Mesothelial cell of epicardium (in vitro differentiated cells): ENCODE data around the gene CDK5RAP2. TPM values are rescaled to one million over a fixed set of nuclear protein-coding genes. Genes with fewer than 3 reads are reported as not detected.

Experiments
- DNase-seq, 2 experiments: peaks; one replicate each; pipeline ENCODE4 v3.0.0; 2021; ENCODE audit warnings: low spot score in 2 of 2; ENCODE audit not compliant: unreplicated experiment in 2 of 2
- H3K27ac Mint-ChIP-seq: 2 replicates; pipeline ENCODE4 v1.8.0; 2021; ENCODE audit warnings: mixed read lengths
- H3K27me3 Mint-ChIP-seq: 2 replicates; pipeline ENCODE4 v1.8.0; 2021; ENCODE audit warnings: low read depth, mixed read lengths
- H3K36me3 Mint-ChIP-seq: 2 replicates; pipeline ENCODE4 v1.8.0; 2021; ENCODE audit warnings: mixed read lengths
- H3K4me1 Mint-ChIP-seq: 2 replicates; pipeline ENCODE4 v1.8.0; 2021; ENCODE audit warnings: mixed read lengths
- H3K4me3 Mint-ChIP-seq: 2 replicates; pipeline ENCODE4 v1.8.0; 2021; ENCODE audit warnings: mild to moderate bottlenecking, moderate library complexity, mixed read lengths
- H3K9me3 Mint-ChIP-seq: 2 replicates; pipeline ENCODE4 v1.8.0; 2021; ENCODE audit warnings: mixed read lengths
- CTCF ChIP-seq: fragments of 200-600 bp; sonication (generic); IDR thresholded peaks from one replicate; pipeline ENCODE4 v1.5.0; 2021; ENCODE audit warnings: antibody characterized with exemption; ENCODE audit not compliant: unreplicated experiment
- total RNA-seq: library from RNA; stranded (reverse); gene quantifications from 3 replicates; pipeline ENCODE4 v1.2.1, GENCODE V29; 2021

Gene CDK5RAP2
- total RNA-seq, 1 donor from 2014 or later: 71.0 TPM

GRCh38 chr9:120482424-120483186, 97.4 kb downstream of the CDK5RAP2 start:
- peaks cover 15% of the 10 kb centered on the region for H3K36me3 Mint-ChIP-seq

GRCh38 chr9:120481846-120482245, 98.1 kb downstream of the CDK5RAP2 start:
- DNase-seq: no peak
- peaks cover 12% of the 10 kb centered on the region for H3K4me1 Mint-ChIP-seq
- TF ChIP-seq CTCF: no peak
- H3K4me3 Mint-ChIP-seq: no peak overlapping the region
- H3K36me3 Mint-ChIP-seq: peaks cover 15% of the 10 kb centered on the region
- H3K27ac Mint-ChIP-seq: no peak overlapping the region
- no peaks in the 10 kb centered on the region for H3K9me3 Mint-ChIP-seq
- H3K27me3 Mint-ChIP-seq: no peaks in the 10 kb centered on the region

More at GRCh38 chr9:120482424-120483186, 97.4 kb downstream of the CDK5RAP2 start:
- Mint-ChIP-seq H3K4me3 (no peak overlapping the region), H3K27me3 (no peaks in the 10 kb centered on the region), H3K9me3 (no peaks in the 10 kb centered on the region), H3K4me1 (peaks cover 10% of the 10 kb centered on the region), H3K27ac (peak overlapping the region; percentile 38)
- no peak for DNase-seq
- no peak for TF ChIP-seq CTCF

- no peak for DNase-seq
These were observed 98.7 kb downstream of the CDK5RAP2 start for GRCh38 chr9:120481248-120481647.

GRCh38 chr9:120480707-120481106, 99.3 kb downstream of the CDK5RAP2 start:
- Mint-ChIP-seq H3K4me1 (peaks cover 12% of the 10 kb centered on the region), H3K4me3 (no peak overlapping the region)
- no peak for DNase-seq

More at GRCh38 chr9:120481248-120481647, 98.7 kb downstream of the CDK5RAP2 start:
- TF ChIP-seq CTCF: no peak
- no peaks in the 10 kb centered on the region for H3K9me3 Mint-ChIP-seq
- H3K27ac Mint-ChIP-seq: no peak overlapping the region
- H3K36me3 Mint-ChIP-seq: peaks cover 10% of the 10 kb centered on the region
- no peak overlapping the region for H3K4me3 Mint-ChIP-seq
- H3K27me3 Mint-ChIP-seq: no peaks in the 10 kb centered on the region
- peaks cover 12% of the 10 kb centered on the region for H3K4me1 Mint-ChIP-seq

GRCh38 chr9:120478208-120478607, 101.8 kb downstream of the CDK5RAP2 start:
- H3K27ac Mint-ChIP-seq: no peak overlapping the region
- peaks cover 9% of the 10 kb centered on the region for H3K4me1 Mint-ChIP-seq
- no peak overlapping the region for H3K4me3 Mint-ChIP-seq
- H3K27me3 Mint-ChIP-seq: no peaks in the 10 kb centered on the region
- H3K9me3 Mint-ChIP-seq: no peaks in the 10 kb centered on the region
- no peak for DNase-seq
- H3K36me3 Mint-ChIP-seq: peaks cover 15% of the 10 kb centered on the region
- no peak for TF ChIP-seq CTCF

More at GRCh38 chr9:120480707-120481106, 99.3 kb downstream of the CDK5RAP2 start:
- Mint-ChIP-seq H3K9me3 (no peaks in the 10 kb centered on the region), H3K36me3 (peaks cover 9% of the 10 kb centered on the region), H3K27me3 (no peaks in the 10 kb centered on the region), H3K27ac (no peak overlapping the region)
- no peak for TF ChIP-seq CTCF
